ENCODE measurements around the gene MT1E. TPM values are rescaled to one million over a fixed set of nuclear protein-coding genes. Genes with fewer than 3 reads are reported as not detected.
"Not testable (repeated sequence)": the region's sequence is repeated elsewhere in the genome, so short reads cannot be mapped to it uniquely, and the experiment has no call there.

MT1E gene
- total and polyA plus RNA-seq, 2 donors (not counting 1 experiment from before 2014, with no cell fraction given): 390 to 465 TPM

DNA sequence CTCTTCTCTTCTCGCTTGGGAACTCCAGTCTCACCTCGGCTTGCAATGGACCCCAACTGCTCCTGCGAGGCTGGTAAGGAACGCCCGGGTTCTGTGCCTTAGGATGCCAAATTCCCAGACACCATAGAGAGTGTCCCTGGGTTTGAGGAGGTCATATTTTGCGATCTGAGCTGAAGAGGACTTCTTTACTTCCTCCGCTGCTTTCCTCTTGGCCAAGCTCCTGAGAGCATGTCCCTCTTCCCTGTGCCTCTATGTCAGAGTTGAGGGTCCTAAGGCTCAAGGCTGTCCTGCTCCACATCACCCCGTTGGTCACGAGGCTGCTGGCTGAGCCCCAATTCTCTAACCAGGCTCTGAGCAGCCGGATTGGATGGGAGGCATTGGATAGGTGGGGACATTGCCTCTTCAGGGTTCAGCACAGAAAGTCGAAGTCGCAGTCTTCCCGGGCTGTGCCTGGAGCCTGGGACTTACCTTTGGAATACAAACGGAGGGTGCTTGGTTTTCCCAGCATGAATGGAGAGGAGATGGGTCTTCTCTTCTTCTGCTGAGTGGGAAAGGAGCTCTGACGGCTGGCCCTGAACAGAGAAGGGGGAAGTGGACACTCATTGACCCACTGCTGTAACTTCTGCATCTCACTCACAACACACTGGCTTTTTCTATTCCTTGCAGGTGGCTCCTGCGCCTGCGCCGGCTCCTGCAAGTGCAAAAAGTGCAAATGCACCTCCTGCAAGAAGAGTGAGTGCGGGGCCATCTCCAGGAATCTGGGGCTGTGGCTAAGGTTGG lies 44.4 kb downstream of the MT1E start:
- no peak for TF ChIP-seq EZH2 (IDR thresholded peaks at IDR 0.05; ENCODE audit: low read length, missing control alignments)
- TF ChIP-seq, protein P1, sequence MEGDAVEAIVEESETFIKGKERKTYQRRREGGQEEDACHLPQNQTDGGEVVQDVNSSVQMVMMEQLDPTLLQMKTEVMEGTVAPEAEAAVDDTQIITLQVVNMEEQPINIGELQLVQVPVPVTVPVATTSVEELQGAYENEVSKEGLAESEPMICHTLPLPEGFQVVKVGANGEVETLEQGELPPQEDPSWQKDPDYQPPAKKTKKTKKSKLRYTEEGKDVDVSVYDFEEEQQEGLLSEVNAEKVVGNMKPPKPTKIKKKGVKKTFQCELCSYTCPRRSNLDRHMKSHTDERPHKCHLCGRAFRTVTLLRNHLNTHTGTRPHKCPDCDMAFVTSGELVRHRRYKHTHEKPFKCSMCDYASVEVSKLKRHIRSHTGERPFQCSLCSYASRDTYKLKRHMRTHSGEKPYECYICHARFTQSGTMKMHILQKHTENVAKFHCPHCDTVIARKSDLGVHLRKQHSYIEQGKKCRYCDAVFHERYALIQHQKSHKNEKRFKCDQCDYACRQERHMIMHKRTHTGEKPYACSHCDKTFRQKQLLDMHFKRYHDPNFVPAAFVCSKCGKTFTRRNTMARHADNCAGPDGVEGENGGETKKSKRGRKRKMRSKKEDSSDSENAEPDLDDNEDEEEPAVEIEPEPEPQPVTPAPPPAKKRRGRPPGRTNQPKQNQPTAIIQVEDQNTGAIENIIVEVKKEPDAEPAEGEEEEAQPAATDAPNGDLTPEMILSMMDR (conservative IDR thresholded peaks at IDR 0.05 in 1 of 2, IDR thresholded peaks at IDR 0.05 in 1 of 2; ENCODE audit: low read depth in 1 of 2, low read length in 2 of 2): no peak
- Histone ChIP-seq H3K9me3 (ENCODE audit: control insufficient read depth, insufficient read depth, low read depth, low read length) (no peaks in the 10 kb centered on the region), H3K4me3 (replicated peaks in 1 of 4; ENCODE audit: control extremely low read depth in 1 of 4, insufficient read depth in 1 of 4, low read depth in 3 of 4, low read length in 4 of 4) (no peak overlapping the region), H3K36me3 (ENCODE audit: control insufficient read depth, insufficient read depth, low read length) (no peaks in the 10 kb centered on the region), H3K4me2 (ENCODE audit: extremely low read depth, insufficient read depth, low read length) (no peak overlapping the region), H3K27me3 (ENCODE audit: control insufficient read depth, insufficient read depth, low read length) (peaks cover 25% of the 10 kb centered on the region), H4K20me1 (ENCODE audit: control insufficient read depth, extremely low read depth, insufficient read depth, low read length) (no peaks in the 10 kb centered on the region), H3K9ac (ENCODE audit: insufficient read depth, low read length) (no peak overlapping the region), H3K4me1 (ENCODE audit: control insufficient read depth, extremely low read depth, insufficient read depth, low read length) (peaks cover 7% of the 10 kb centered on the region), H2AFZ (ENCODE audit: low read length) (no peak overlapping the region), H3K27ac (ENCODE audit: insufficient read depth, low read length) (no peak overlapping the region), H3K79me2 (ENCODE audit: control insufficient read depth, insufficient read depth, low read length) (no peaks in the 10 kb centered on the region)
- DNase-seq (ENCODE audit: low read depth in 2 of 2): no peak

DNA sequence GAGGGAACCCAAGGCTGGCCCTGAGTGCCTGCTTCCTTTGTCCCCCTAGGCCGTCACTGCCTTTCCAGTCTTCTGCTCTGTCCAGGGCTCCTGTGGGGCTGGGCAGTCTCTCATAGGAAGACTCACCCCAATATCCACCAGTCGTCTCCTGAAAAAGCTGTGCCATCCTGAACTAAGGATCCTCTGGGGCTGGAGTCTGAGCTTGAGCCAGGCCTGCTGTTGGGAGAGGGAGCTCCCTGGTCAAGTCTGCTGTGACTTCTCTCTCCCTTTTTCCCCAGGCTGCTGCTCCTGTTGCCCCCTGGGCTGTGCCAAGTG lies 45.0 kb downstream of the MT1E start:
- H3K4me2 ChIP-seq (ENCODE audit: extremely low read depth, insufficient read depth, low read length): no peak overlapping the region
- H3K4me1 ChIP-seq (ENCODE audit: control insufficient read depth, extremely low read depth, insufficient read depth, low read length): peaks cover 7% of the 10 kb centered on the region
- peaks cover 25% of the 10 kb centered on the region for H3K27me3 ChIP-seq (ENCODE audit: control insufficient read depth, insufficient read depth, low read length)
- H3K79me2 ChIP-seq (ENCODE audit: control insufficient read depth, insufficient read depth, low read length): no peaks in the 10 kb centered on the region
- no peaks in the 10 kb centered on the region for H3K9me3 ChIP-seq (ENCODE audit: control insufficient read depth, insufficient read depth, low read depth, low read length)
- no peak overlapping the region for H3K4me3 ChIP-seq (replicated peaks in 1 of 4; ENCODE audit: control extremely low read depth in 1 of 4, insufficient read depth in 1 of 4, low read depth in 3 of 4, low read length in 4 of 4)
- H4K20me1 ChIP-seq (ENCODE audit: control insufficient read depth, extremely low read depth, insufficient read depth, low read length): no peaks in the 10 kb centered on the region
- no peak for DNase-seq (ENCODE audit: low read depth in 2 of 2)
- no peaks in the 10 kb centered on the region for H3K36me3 ChIP-seq (ENCODE audit: control insufficient read depth, insufficient read depth, low read length)
- H3K27ac ChIP-seq (ENCODE audit: insufficient read depth, low read length): no peak overlapping the region
- H2AFZ ChIP-seq (ENCODE audit: low read length): no peak overlapping the region
- no peak for TF ChIP-seq EZH2 (IDR thresholded peaks at IDR 0.05; ENCODE audit: low read length, missing control alignments)
- TF ChIP-seq, protein P1 (conservative IDR thresholded peaks at IDR 0.05 in 1 of 2, IDR thresholded peaks at IDR 0.05 in 1 of 2; ENCODE audit: low read depth in 1 of 2, low read length in 2 of 2): no peak
- H3K9ac ChIP-seq (ENCODE audit: insufficient read depth, low read length): no peak overlapping the region

DNA sequence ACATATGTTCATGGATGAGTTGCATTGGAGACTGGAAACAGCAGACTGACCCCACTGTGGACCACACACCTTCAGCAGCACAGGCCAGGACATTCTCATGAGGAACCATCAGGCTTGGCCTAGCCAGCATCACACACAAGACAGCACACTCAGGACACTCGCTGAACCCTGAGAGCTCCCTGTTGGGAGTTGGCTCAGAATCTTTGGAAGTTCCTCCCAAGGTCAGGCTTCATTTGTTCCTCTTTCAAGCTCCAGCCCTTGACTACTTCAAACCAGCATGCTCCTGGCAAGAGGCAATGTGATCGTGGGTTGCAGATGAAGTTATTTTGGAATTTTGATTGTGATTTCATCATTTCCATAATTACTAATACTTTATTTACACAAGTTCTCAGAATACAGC lies 46.1 kb downstream of the MT1E start:
- not testable (repeated sequence) for H3K4me3 ChIP-seq (replicated peaks in 1 of 4; ENCODE audit: control extremely low read depth in 1 of 4, insufficient read depth in 1 of 4, low read depth in 3 of 4, low read length in 4 of 4); H3K36me3 ChIP-seq (ENCODE audit: control insufficient read depth, insufficient read depth, low read length); H3K27ac ChIP-seq (ENCODE audit: insufficient read depth, low read length); H3K9ac ChIP-seq (ENCODE audit: insufficient read depth, low read length); H3K79me2 ChIP-seq (ENCODE audit: control insufficient read depth, insufficient read depth, low read length); H3K4me1 ChIP-seq (ENCODE audit: control insufficient read depth, extremely low read depth, insufficient read depth, low read length); H3K9me3 ChIP-seq (ENCODE audit: control insufficient read depth, insufficient read depth, low read depth, low read length); H2AFZ ChIP-seq (ENCODE audit: low read length); H4K20me1 ChIP-seq (ENCODE audit: control insufficient read depth, extremely low read depth, insufficient read depth, low read length); H3K4me2 ChIP-seq (ENCODE audit: extremely low read depth, insufficient read depth, low read length)
- DNase-seq (ENCODE audit: low read depth in 2 of 2): peak in 1 of 2 donors; percentile 64
- H3K27me3 ChIP-seq (ENCODE audit: control insufficient read depth, insufficient read depth, low read length): peaks cover 25% of the 10 kb centered on the region

DNA sequence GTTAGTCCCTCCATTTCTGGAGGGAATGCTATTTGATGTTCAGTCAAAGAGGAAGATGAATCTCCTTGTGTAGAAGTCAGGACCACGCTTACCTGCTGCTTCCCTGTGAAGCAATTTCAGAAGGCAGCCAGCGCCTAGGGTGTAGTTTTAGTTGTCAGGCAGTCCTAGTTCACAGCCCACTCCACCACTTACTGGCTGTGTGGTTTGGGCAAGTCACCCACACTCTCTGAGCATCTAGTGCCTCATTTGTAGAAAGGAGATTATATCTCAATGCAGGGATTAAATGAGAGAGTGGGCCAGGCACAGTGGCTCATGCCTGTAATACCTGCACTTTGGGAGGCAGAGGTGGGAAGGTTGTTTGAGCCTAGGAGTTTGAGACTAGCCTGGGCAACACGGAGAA lies 46.6 kb downstream of the MT1E start:
- not testable (repeated sequence) for H3K4me2 ChIP-seq (ENCODE audit: extremely low read depth, insufficient read depth, low read length); H3K4me1 ChIP-seq (ENCODE audit: control insufficient read depth, extremely low read depth, insufficient read depth, low read length); H3K9me3 ChIP-seq (ENCODE audit: control insufficient read depth, insufficient read depth, low read depth, low read length); H2AFZ ChIP-seq (ENCODE audit: low read length); H3K79me2 ChIP-seq (ENCODE audit: control insufficient read depth, insufficient read depth, low read length); H3K4me3 ChIP-seq (replicated peaks in 1 of 4; ENCODE audit: control extremely low read depth in 1 of 4, insufficient read depth in 1 of 4, low read depth in 3 of 4, low read length in 4 of 4); H3K9ac ChIP-seq (ENCODE audit: insufficient read depth, low read length); H3K36me3 ChIP-seq (ENCODE audit: control insufficient read depth, insufficient read depth, low read length); H3K27ac ChIP-seq (ENCODE audit: insufficient read depth, low read length); H4K20me1 ChIP-seq (ENCODE audit: control insufficient read depth, extremely low read depth, insufficient read depth, low read length); DNase-seq (ENCODE audit: low read depth in 2 of 2)
- H3K27me3 ChIP-seq (ENCODE audit: control insufficient read depth, insufficient read depth, low read length): peaks cover 20% of the 10 kb centered on the region
